HEK293T (cell line): ENCODE results near the gene SDHA.
"Not testable (repeated sequence)": the region's sequence is repeated elsewhere in the genome, so short reads cannot be mapped to it uniquely, and the experiment has no call there.

Source experiments
- CTCF ChIA-PET: fragments of 350-600 bp; formaldehyde crosslinking; extraction: SDS; loops from one replicate; lab custom pipeline; 2021; ENCODE audit warnings: antibody characterized with exemption, inconsistent platforms; lab: Yijun Ruan, JAX
- POLR2A ChIA-PET: fragments of 350-600 bp; formaldehyde crosslinking; extraction: SDS; loops from one replicate; lab custom pipeline; 2020; ENCODE audit warnings: antibody characterized with exemption, inconsistent platforms; lab: Yijun Ruan, JAX
- DNase-seq: peaks from one replicate; pipeline ENCODE4 v3.0.0; 2012; ENCODE audit warnings: mixed read lengths; ENCODE audit errors: extremely low spot score
- ARNT ChIP-seq: fragments of 450-650 bp; IDR thresholded peaks from 2 replicates; pipeline ENCODE4 v1.6.1; 2017; ENCODE audit warnings: mild to moderate bottlenecking
- BHLHE40 ChIP-seq: fragments of 450-650 bp; IDR thresholded peaks from 2 replicates; pipeline ENCODE4 v1.6.1; 2016; ENCODE audit warnings: mild to moderate bottlenecking, moderate library complexity, borderline replicate concordance
- CTBP1 ChIP-seq: fragments of 450-650 bp; IDR thresholded peaks from 2 replicates; pipeline ENCODE4 v1.6.1; 2016; ENCODE audit warnings: borderline replicate concordance
- FOXA1 ChIP-seq: fragments of 450-650 bp; IDR thresholded peaks from 2 replicates; pipeline ENCODE4 v1.6.1; 2016; ENCODE audit warnings: mild to moderate bottlenecking
- FOXK2 ChIP-seq: fragments of 450-650 bp; IDR thresholded peaks from 2 replicates; pipeline ENCODE4 v1.6.1; 2016; ENCODE audit warnings: mild to moderate bottlenecking
- FOXM1 ChIP-seq: fragments of 450-650 bp; IDR thresholded peaks from 2 replicates; pipeline ENCODE4 v1.6.1; 2017; ENCODE audit warnings: mild to moderate bottlenecking, borderline replicate concordance
- L3MBTL2 ChIP-seq: fragments of 450-650 bp; conservative IDR thresholded peaks from 2 replicates; pipeline ENCODE4 v1.6.1; 2016; ENCODE audit warnings: mild to moderate bottlenecking
- LEF1 ChIP-seq: fragments of 450-650 bp; IDR thresholded peaks from 2 replicates; pipeline ENCODE4 v1.6.1; 2017; ENCODE audit warnings: mild to moderate bottlenecking, borderline replicate concordance
- NFRKB ChIP-seq: fragments of 450-650 bp; IDR thresholded peaks from 2 replicates; pipeline ENCODE4 v1.6.1; 2016; ENCODE audit warnings: mild to moderate bottlenecking, moderate library complexity
- PKNOX1 ChIP-seq: fragments of 450-650 bp; IDR thresholded peaks from 2 replicates; pipeline ENCODE4 v1.6.1; 2016
- SP1 ChIP-seq: fragments of 450-650 bp; IDR thresholded peaks from 2 replicates; pipeline ENCODE4 v1.6.1; 2017
- SUZ12 ChIP-seq: fragments of 450-650 bp; IDR thresholded peaks from 2 replicates; pipeline ENCODE4 v1.6.1; 2016; ENCODE audit warnings: mild to moderate bottlenecking
- TARDBP ChIP-seq: fragments of 450-650 bp; IDR thresholded peaks from 2 replicates; pipeline ENCODE4 v1.6.1; 2016
- ZNF384 ChIP-seq: fragments of 450-650 bp; IDR thresholded peaks from 2 replicates; pipeline ENCODE4 v1.6.1; 2016

Gene SDHA

DNA sequence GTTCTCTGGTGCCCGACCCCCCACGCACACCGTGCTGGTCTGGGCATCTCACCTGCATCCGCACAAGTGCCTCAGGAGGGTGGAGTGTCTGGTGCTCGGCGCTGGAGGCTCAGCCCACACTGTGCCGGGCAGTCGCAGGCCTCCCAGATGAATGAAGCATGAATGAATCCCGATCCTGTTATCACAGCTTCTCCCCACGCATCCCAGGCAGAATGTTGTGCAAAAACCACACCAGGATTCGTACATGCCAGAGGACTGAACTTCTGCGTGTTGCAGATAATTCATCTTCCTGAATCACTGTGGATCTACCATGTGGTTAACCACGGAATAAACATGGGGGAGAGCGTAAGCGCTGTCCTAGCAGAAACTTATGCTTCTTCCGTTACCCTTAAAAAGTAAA lies 78.8 kb downstream of the SDHA start:
- DNase-seq, POLR2A ChIA-PET, CTCF ChIA-PET: not testable (repeated sequence)

- DNase-seq, POLR2A ChIA-PET: not testable (repeated sequence)
Observed at GRCh38 chr5:297448-297847, 79.3 kb downstream of the SDHA start.

DNA sequence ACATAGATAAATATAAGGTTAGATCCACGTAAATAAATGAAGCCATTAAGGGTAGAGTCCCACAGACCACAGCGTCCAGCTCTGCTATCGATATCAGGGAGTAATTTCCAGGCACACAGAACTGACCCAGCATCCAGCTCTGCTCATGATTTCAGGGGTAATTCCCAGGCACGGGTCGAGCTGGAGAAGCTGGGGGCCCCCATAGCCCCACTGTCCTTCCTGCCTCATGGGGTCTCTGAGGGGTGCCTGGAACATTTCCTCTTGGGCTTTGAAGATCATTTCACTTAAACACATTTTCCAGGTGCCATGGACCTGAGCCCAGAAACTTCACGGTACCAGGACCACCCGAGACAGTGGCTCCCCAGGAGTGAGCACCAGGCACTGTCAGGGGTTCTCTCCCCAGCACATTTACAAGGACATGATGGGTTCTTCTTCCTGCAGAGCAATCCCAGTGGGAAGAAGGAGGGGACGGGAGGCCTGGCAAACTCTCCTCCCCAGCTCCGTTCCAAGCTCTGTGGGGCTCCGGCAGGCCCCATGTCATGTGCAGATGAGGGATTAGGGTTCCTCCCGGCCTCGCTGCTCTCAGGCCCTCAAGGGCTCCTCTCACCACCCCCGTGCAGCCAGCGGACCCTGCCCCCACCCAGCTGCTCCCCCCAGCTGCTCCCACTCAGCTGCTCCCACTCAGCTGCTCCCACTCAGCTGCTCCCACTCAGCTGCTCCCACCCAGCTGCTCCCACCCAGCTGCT lies 80.0 kb downstream of the SDHA start:
- POLR2A ChIA-PET = interaction anchor here (1.0 kb wide), 1 partner anchor 20 kb away, joined by 3 read pairs; no protein-coding TSS in a partner anchor
- CTCF ChIA-PET, DNase-seq: not testable (repeated sequence)

More at GRCh38 chr5:297448-297847, 79.3 kb downstream of the SDHA start:
- CTCF ChIA-PET = not testable (repeated sequence)

GRCh38 chr5:298737-299125 lies 80.6 kb downstream of the SDHA start:
- ChIA-PET CTCF (no interaction called here), POLR2A (interaction anchor here (1.0 kb wide), 2 partner anchors 20 to 27 kb away, joined by 3 read pairs; partner anchors contain the start of gene PDCD6)
- TF ChIP-seq LEF1 (no peak), SUZ12 (no peak), ARNT (no peak), ZNF384 (no peak), NFRKB (no peak), TARDBP (no peak), PKNOX1 (no peak), CTBP1 (no peak), L3MBTL2 (no peak), FOXA1 (no peak), BHLHE40 (no peak), FOXK2 (no peak), FOXM1 (no peak), SP1 (no peak)
- DNase-seq = no peak

DNA sequence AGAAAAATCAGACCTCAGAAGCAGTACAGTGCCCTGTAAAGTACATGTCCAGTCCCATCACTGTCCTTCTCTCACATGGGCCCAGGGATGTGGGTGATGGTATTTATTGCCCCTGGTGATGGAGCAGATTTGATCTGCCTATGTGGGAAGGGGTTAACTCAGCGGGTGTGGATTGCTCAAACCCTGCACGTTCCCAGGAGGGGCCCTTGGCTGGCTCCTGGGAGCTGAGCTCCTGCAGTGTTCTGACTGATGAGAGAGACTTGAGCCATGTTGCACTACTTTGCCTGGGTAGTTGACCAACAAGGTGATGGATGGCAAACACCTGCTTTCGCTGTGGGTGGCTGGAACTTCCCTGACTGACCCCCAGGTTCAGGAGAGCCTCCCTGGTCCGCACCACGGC lies 81.8 kb downstream of the SDHA start:
- POLR2A ChIA-PET = interaction anchor here (1.0 kb wide), 1 partner anchor 29 kb away, joined by 3 read pairs; the partner anchor contains the start of gene PDCD6
- DNase-seq, CTCF ChIA-PET: not testable (repeated sequence)

DNA sequence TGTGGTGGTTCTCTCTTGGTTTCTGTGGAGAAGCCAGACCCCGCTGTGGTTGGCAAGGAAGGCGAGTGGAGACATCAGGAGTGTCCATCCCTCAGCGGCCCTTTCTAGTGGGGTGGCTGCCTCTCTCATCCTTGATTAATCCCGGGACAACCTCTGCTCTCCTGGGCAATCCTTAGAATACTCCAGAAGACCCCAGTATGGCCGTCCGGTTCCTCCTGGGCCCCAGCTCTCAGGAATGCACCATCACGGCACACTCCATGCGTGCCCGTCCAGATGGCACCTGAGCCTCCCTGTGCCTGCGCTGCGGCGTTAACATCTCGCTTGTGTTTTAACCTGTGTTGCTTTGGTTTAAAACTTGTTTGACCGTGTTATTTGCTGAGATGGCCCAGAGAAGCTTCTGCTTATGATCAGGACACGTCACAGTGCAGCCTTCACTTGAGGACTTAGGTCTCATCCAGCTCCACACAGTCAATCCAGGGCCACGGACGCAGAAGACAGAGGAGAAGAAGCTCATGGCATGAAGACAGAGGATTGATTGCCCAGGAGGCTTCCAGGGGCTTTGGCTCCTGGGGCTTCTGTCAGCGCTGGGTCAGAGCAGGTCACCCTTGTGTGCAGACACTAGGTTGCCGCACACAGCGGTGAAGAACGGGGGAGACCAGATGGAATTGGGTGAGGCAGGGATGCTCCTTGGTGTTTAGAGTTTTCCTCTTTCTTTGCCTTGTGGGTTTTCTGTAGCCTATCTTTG lies 82.7 kb downstream of the SDHA start:
- CTCF ChIA-PET = not testable (repeated sequence)

GRCh38 chr5:302416-302815 lies 84.3 kb downstream of the SDHA start:
- CTCF ChIA-PET, DNase-seq: not testable (repeated sequence)
- POLR2A ChIA-PET = interaction anchor here (0.7 kb wide), 1 partner anchor 18 kb away, joined by 3 read pairs; no protein-coding TSS in a partner anchor

More for the DNA sequence above, 82.7 kb downstream of the SDHA start:
- DNase-seq, POLR2A ChIA-PET: not testable (repeated sequence)

GRCh38 chr5:302966-303365 lies 84.8 kb downstream of the SDHA start:
- ChIA-PET CTCF (no interaction called here), POLR2A (no interaction called here)
- TF ChIP-seq ARNT (no peak), CTBP1 (no peak)
- no peak for DNase-seq

- POLR2A ChIA-PET, CTCF ChIA-PET, DNase-seq: not testable (repeated sequence)
Observed at GRCh38 chr5:303741-304140, 85.6 kb downstream of the SDHA start.

DNA sequence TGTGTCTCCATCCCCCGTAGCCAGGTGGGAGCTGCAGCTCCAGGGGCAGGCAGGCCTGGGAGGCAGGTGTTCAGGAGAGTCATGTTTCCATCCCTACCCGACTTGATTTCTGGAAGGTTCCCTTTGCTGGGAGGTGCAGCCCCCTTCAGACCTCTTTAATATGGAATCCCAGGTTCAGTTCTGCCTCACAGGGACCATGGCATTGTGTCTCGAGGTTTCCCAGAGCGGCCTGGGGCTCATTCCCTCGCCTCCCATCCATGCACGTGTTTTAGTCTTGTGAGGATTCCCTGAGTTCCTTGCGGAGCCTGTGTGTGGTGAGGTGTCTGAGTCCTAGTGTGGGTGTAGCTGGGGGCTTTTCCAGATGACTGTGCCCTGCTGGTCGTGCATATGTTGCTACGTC lies 86.9 kb downstream of the SDHA start:
- DNase-seq = no peak
- TF ChIP-seq TARDBP (no peak), ARNT (no peak), PKNOX1 (no peak), ZNF384 (no peak), FOXA1 (no peak), LEF1 (no peak), L3MBTL2 (no peak), BHLHE40 (no peak)
- ChIA-PET CTCF (no interaction called here), POLR2A (no interaction called here)
